ENCODE measurements around the gene TMPO. TPM values are rescaled to one million over a fixed set of nuclear protein-coding genes. Genes with fewer than 3 reads are reported as not detected.

Gene TMPO
- total RNA-seq, 1 donor from 2014 or later, result 45.0 TPM

DNA sequence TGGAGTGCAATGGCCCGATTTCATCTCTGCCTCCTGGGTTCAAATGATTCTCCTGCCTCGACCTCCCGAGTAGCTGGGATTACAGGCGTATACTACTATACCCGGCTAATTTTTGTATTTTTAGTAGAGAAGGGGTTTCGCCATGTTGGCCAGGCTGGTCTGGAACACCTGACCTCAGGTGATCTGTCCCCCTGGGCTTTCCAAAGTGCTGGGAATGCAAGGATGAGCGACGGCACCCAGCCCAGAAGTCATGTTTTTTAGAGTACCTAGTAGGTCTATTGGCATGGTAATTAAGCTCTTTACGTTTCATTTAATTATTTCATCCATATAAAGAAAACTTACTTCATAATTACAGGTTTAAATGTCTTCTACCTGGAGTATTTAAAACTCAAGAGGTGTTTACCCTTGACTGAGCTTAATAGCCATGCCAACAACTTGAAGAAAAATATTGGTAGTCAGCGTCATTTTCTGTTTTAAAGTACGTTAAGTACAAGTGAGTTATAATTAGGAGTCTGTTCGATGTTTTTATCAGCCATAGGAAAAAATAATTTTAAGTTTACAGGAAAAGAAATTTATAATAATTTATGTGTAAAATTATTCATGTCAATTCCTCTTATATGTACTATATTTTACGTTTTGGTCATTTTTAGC is 4.0 kb downstream of the TMPO start:
- H3K27me3 ChIP-seq (ENCODE audit: control insufficient read depth, insufficient read depth, low read length), result no peaks in the 10 kb centered on the region
- no peak for TF ChIP-seq CTCF (IDR thresholded peaks at IDR 0.05; ENCODE audit: insufficient read depth, low read length, severe bottlenecking)
- no peaks in the 10 kb centered on the region for H3K36me3 ChIP-seq (ENCODE audit: control insufficient read depth, insufficient read depth, low read length)
- DNase-seq (ENCODE audit: low read depth) (no peak), FAIRE-seq (no peak)
- no peak overlapping the region for H3K4me3 ChIP-seq (ENCODE audit: low read depth, low read length)

DNA sequence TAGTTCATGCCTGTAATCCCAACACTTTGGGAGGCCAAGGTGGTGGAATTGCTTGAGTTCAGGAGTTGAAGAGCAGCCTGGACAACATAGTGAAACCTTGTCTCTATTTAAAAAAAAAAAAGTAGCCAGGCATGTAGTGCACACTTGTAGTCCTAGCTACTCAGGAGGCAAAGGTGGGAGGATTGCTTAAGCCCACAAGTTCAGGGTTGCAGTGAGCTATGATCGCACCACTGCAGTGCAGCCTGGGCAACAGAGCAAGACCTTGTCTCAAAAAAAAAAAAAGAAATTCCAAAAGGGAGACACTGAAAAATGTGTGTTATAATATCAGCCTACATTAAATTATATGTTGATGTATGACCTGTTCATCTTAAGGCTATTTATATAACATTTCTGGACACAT is 14.7 kb downstream of the TMPO start:
- DNase-seq (ENCODE audit: low read depth) (no peak), FAIRE-seq (no peak)
- Histone ChIP-seq H3K36me3 (ENCODE audit: control insufficient read depth, insufficient read depth, low read length) (no peaks in the 10 kb centered on the region), H3K4me3 (ENCODE audit: low read depth, low read length) (no peak overlapping the region), H3K27me3 (ENCODE audit: control insufficient read depth, insufficient read depth, low read length) (no peaks in the 10 kb centered on the region)
- TF ChIP-seq CTCF (IDR thresholded peaks at IDR 0.05; ENCODE audit: insufficient read depth, low read length, severe bottlenecking), result no peak

- H3K36me3 ChIP-seq (ENCODE audit: control insufficient read depth, insufficient read depth, low read length), result no peaks in the 10 kb centered on the region
- peak; percentile 65 for TF ChIP-seq CTCF (IDR thresholded peaks at IDR 0.05; ENCODE audit: insufficient read depth, low read length, severe bottlenecking)
- FAIRE-seq (no peak), DNase-seq (ENCODE audit: low read depth) (peak; percentile 65)
- no peak overlapping the region for H3K4me3 ChIP-seq (ENCODE audit: low read depth, low read length)
- H3K27me3 ChIP-seq (ENCODE audit: control insufficient read depth, insufficient read depth, low read length), result no peaks in the 10 kb centered on the region
Observed at GRCh38 chr12:98532687-98533304, 17.4 kb downstream of the TMPO start.

- H3K27me3 ChIP-seq (ENCODE audit: control insufficient read depth, insufficient read depth, low read length), result no peaks in the 10 kb centered on the region
- FAIRE-seq, result no peak
- no peak for DNase-seq (ENCODE audit: low read depth)
- no peak for TF ChIP-seq CTCF (IDR thresholded peaks at IDR 0.05; ENCODE audit: insufficient read depth, low read length, severe bottlenecking)
- no peaks in the 10 kb centered on the region for H3K36me3 ChIP-seq (ENCODE audit: control insufficient read depth, insufficient read depth, low read length)
- no peak overlapping the region for H3K4me3 ChIP-seq (ENCODE audit: low read depth, low read length)
Observed at GRCh38 chr12:98533723-98534251, 18.4 kb downstream of the TMPO start.

- H3K27me3 ChIP-seq (ENCODE audit: control insufficient read depth, insufficient read depth, low read length), result no peaks in the 10 kb centered on the region
- TF ChIP-seq CTCF (IDR thresholded peaks at IDR 0.05; ENCODE audit: insufficient read depth, low read length, severe bottlenecking), result no peak
- H3K36me3 ChIP-seq (ENCODE audit: control insufficient read depth, insufficient read depth, low read length), result no peaks in the 10 kb centered on the region
- FAIRE-seq (no peak), DNase-seq (ENCODE audit: low read depth) (no peak)
- no peak overlapping the region for H3K4me3 ChIP-seq (ENCODE audit: low read depth, low read length)
Observed at GRCh38 chr12:98538031-98538430, 22.6 kb downstream of the TMPO start.

Measured in bronchial epithelial cell (primary cell).